Stimulated activated naive B cell treated with anti-CD40 and anti-IgM and Interleukin-4, amounts not matched to agents 10 μg/mL and 1 μg/mL and 100 μg/mL, for 72 hours (primary cell): Measurements from ENCODE around the gene EVA1B.

Source experiments
- ATAC-seq, 2 donors: fragments of 150-1000 bp; cut with Tn5 transposase; replicated peaks; 2 replicates each; pipeline ENCODE4 v1.10.0; 2021; ENCODE audit warnings: moderate library complexity in 1 of 2
- DNase-seq: peaks from one replicate; pipeline ENCODE4 v3.0.0; 2021
- H3K27ac Mint-ChIP-seq: one replicate; pipeline ENCODE4 v1.8.0; 2022; ENCODE audit warnings: mild to moderate bottlenecking, mixed read lengths
- H3K27me3 Mint-ChIP-seq, 2 donors: one replicate each; pipeline ENCODE4 v1.8.0; 2022; ENCODE audit warnings: mixed read lengths in 2 of 2
- H3K36me3 Mint-ChIP-seq, 2 donors: one replicate each; pipeline ENCODE4 v1.8.0; 2022; ENCODE audit warnings: mixed read lengths in 2 of 2, mild to moderate bottlenecking in 1 of 2
- H3K4me1 Mint-ChIP-seq, 2 donors: one replicate each; pipeline ENCODE4 v1.8.0; 2022; ENCODE audit warnings: mixed read lengths in 2 of 2, mild to moderate bottlenecking in 1 of 2
- H3K4me3 Mint-ChIP-seq, 2 donors: one replicate each; pipeline ENCODE4 v1.8.0; 2022; ENCODE audit warnings: mild to moderate bottlenecking in 2 of 2, mixed read lengths in 2 of 2, moderate library complexity in 1 of 2
- H3K9me3 Mint-ChIP-seq, 2 donors: one replicate each; pipeline ENCODE4 v1.8.0; 2022; ENCODE audit warnings: mixed read lengths in 2 of 2, mild to moderate bottlenecking in 1 of 2

EVA1B gene

DNA sequence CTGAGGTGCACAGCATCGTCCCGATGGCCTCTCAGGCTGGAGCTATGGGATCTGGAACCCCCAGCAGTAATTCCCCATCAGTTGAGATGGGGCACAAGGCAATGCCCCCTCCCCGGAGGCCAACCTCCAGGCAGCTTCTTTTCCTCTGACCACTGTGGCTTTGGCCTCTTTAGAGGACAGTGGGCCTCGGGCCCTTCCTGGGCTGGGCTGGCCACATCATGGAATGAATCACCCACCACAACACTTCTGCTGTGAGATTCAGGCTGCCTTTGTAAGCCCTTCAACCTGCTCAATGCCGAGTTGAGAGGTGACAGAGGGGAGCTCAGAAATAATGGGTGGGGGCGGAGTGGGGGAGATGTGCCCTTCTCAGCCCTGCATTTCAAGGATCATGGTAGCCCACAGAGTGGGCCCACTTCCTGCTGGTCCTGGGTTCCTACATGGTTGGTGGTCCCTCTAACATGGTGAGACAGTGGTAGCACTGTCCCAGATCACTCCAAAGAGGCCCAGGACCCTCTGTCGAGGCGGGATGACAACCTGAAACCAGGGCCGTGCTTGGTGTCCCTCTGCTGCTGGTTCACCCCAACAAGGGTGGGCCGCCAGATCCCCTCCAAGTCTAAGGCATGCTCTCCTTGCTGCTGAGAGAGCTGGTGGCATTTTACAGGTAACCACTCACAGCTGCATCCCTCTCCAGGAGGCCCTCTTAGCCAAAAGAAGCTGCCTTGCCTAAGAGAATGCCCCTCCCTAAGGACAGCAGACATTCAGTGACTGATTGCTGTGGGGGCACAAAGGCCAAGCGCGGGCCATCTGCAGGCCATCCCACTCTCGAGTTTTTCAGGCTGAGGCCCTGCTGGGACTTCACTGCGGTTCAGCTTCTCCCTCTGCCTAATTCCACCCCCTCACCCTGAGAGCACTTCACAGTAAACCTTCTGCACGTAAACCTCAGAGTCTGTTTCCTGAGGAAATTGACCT, 29.7 kb upstream of the EVA1B start:
- Mint-ChIP-seq H3K9me3 (no peaks in the 10 kb centered on the region), H3K4me3 (no peak overlapping the region), H3K27ac (no peak overlapping the region), H3K36me3 (peaks cover 39 to 60% of the 10 kb centered on the region in 2 donors), H3K4me1 (peaks cover 31 to 39% of the 10 kb centered on the region in 2 donors), H3K27me3 (no peaks in the 10 kb centered on the region)
- ATAC-seq (no peak), DNase-seq (no peak)

DNA sequence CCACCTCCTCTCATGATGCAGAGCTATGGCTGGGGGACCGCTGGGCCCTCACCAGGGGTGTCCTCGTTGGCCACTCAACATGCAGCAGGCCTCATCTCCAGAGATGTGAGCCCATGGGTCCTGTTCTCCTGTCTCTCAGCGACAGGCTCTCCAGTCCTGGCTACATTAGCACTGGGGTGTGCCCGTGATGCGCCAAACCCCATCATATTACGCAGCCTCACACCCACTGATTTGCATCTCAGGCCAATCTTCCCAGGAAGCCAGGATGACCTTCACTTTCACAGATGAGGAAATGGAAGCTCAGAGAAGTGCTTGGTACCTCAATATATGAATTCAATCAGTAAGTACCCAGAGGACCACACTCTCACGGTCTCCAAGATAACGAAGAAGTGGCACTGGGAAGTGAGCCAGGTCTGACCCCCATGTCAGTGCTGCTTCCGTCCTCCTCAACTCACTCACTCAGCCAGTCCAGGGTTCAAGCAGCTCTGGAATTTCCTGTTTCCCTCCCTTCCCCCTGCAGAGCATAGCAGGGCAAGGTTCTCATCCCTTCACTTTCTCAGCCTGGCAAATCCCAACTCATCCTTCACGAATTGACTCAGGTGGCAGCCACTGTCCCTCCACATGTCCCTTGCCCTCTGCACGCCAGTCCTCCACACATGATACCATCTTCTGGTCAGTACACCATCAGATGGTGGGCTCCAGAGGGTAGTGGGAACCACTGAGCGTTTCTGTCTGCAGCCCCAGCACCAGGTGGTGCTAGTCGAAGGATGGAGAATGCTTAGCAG, 28.9 kb upstream of the EVA1B start:
- Mint-ChIP-seq H3K27ac (no peak overlapping the region), H3K27me3 (no peaks in the 10 kb centered on the region), H3K36me3 (peaks cover 37 to 61% of the 10 kb centered on the region in 2 donors), H3K4me1 (peaks cover 31 to 39% of the 10 kb centered on the region in 2 donors), H3K9me3 (no peaks in the 10 kb centered on the region), H3K4me3 (no peak overlapping the region)
- ATAC-seq = no peak
- no peak for DNase-seq

DNA sequence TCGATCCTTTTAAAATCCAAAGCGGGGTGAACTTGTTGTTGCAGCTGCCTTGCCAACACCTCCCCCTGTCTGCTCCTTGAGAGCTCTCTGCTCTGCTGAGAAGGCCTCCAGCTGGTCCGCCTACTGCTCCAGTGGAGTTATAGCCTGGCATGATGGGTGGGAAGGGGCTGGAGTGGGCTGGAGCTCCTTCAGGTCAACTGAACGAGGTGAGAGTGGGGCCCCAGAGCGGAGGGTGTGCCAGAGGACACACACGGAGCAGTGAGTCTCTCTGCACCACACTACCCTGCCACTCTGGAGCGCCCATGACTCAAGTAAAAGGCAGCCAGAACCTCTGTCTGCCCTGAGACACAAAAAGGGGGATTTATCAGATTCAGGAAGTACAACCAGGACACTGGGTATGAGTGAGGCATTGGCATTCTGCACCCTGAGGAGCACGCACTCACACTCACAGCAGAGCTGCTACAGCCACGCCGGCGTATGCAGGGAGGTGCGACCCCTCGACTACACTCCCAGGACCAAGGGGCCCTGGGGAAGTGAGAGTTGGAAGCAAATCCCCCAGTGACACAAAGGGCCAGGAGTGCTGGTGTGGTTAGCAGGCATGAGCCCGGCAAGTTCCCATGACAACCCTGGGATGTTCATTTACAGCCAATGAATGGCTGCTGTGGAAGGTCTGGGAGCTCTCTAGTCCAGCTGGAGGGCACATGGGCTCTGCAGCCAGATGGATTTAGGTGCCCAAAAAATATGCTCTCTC, 28.0 kb upstream of the EVA1B start:
- no peaks in the 10 kb centered on the region for H3K27me3 Mint-ChIP-seq
- peaks cover 31 to 39% of the 10 kb centered on the region in 2 donors for H3K4me1 Mint-ChIP-seq
- no peaks in the 10 kb centered on the region for H3K9me3 Mint-ChIP-seq
- H3K27ac Mint-ChIP-seq = peak overlapping the region; percentile 83
- ATAC-seq = peak; percentile 4 to 18
- H3K4me3 Mint-ChIP-seq = peak overlapping the region in 1 of 2 donors; percentile 37
- DNase-seq = no peak
- H3K36me3 Mint-ChIP-seq = peaks cover 41 to 61% of the 10 kb centered on the region in 2 donors

DNA sequence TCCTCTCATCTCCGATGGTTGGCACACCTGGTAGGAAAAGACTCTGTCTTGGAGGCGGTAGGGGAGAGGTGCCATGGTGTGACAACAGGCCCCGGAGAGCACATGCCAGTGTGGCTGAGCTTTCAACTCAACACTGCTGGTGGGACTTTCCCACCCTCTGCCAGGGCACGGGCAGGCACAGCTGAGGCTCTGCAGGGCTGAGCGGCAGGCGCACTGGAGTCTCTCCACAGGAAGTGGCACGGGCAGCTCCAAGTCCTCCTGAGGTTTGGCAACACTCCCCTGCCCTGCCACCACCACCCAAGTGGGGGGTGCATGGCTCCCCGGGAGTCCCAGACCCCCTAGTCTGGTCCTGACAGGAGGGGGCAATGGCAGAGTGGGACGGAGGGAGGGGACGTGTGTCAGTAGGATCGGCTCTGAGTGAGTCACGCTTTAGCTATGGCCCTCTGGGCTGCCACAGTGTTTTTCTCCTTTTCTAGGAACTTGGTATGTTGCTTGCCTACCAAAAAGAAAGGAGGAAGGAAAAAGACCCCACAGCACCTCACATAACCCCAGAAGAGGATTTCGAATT, 27.3 kb upstream of the EVA1B start:
- Mint-ChIP-seq H3K27ac (peak overlapping the region; percentile 32), H3K4me3 (peak overlapping the region in 1 of 2 donors; percentile 37), H3K27me3 (no peaks in the 10 kb centered on the region), H3K36me3 (peaks cover 44 to 64% of the 10 kb centered on the region in 2 donors), H3K4me1 (peaks cover 31 to 39% of the 10 kb centered on the region in 2 donors), H3K9me3 (no peaks in the 10 kb centered on the region)
- ATAC-seq = peak; percentile 77 to 81
- DNase-seq = no peak

DNA sequence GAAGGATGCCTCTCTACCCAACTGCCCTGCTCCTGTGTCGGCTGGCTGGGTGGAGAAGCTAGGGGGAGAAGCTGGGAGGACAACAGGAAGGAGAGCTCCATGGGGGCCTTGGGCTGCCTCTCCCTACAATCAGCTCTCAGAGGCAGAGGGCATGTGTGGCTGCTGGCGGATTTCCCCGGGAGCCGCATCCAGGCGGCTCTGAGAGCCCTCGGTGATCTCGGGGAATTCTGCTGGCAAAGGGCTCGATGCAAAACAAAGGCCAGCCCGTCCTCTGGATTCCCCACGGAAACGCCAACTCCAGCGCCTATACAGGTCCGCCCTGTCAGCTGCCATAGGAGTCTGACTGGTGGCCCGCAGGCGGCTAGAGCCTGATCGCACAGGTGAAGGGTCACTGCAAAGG, 26.4 kb upstream of the EVA1B start:
- H3K9me3 Mint-ChIP-seq = no peaks in the 10 kb centered on the region
- H3K4me3 Mint-ChIP-seq = no peak overlapping the region
- no peak for DNase-seq
- no peak for ATAC-seq
- peaks cover 47 to 66% of the 10 kb centered on the region in 2 donors for H3K36me3 Mint-ChIP-seq
- H3K4me1 Mint-ChIP-seq = peaks cover 34 to 39% of the 10 kb centered on the region in 2 donors
- no peak overlapping the region for H3K27ac Mint-ChIP-seq
- no peaks in the 10 kb centered on the region for H3K27me3 Mint-ChIP-seq

DNA sequence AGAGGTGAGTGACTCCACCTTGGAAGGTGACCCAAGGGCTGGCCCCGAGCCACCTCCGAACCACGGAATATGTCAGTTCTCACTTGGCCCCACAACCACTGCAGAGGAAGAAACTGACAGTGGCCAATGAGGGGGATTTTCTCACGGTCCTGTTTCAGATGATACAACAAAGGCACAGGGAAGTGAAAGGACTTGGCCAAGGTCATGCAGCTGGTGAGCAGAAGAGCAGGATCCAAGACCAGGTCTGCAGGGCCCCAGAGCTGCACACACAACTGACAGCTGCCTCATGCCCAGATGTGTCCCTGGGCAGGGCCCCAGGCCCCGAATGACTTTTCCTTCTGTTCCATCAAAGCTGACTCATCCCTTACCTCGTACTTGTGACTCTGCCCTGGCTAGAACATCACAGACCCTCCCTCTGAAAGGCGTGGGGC, 25.8 kb upstream of the EVA1B start:
- DNase-seq (peak; percentile 39), ATAC-seq (peak; percentile 88 to 91)
- Mint-ChIP-seq H3K4me1 (peaks cover 36 to 39% of the 10 kb centered on the region in 2 donors), H3K4me3 (no peak overlapping the region), H3K9me3 (no peaks in the 10 kb centered on the region), H3K27me3 (no peaks in the 10 kb centered on the region), H3K36me3 (peaks cover 47 to 67% of the 10 kb centered on the region in 2 donors), H3K27ac (no peak overlapping the region)

DNA sequence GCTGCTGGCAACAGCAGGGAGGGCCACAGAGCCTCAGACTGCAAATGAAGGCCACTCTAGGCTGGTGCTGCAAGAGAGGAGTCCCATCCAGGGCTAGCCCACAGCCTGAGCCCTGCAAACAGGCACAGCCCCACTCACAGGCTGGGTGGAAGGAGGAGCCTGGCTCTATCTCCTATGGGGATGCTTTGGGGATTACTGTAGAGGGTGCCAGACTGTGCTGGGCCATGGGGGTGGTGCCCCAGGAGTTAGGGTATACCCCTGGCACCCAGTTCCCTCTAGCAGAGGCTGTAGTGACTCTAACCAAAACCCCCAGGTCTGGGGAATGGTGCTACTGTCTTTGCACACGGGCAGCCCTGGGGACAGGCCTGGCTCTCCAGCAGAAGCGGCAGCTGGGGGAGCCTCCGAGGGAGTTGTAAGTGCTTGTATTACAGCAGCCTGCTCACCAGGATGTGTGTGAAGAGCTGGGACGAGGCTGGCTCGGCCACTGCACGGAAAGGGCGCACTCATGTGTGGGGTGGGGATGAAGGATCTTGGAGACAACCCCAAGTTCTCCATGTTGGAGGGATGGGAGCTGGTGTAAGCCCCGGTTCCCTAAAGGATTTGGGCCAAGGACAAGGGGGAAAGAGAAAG, 23.4 kb upstream of the EVA1B start:
- ATAC-seq = no peak
- Mint-ChIP-seq H3K27ac (no peak overlapping the region), H3K4me1 (peaks cover 28 to 29% of the 10 kb centered on the region in 2 donors), H3K9me3 (no peaks in the 10 kb centered on the region), H3K27me3 (no peaks in the 10 kb centered on the region), H3K36me3 (peaks cover 38 to 57% of the 10 kb centered on the region in 2 donors), H3K4me3 (no peak overlapping the region)
- DNase-seq = no peak

DNA sequence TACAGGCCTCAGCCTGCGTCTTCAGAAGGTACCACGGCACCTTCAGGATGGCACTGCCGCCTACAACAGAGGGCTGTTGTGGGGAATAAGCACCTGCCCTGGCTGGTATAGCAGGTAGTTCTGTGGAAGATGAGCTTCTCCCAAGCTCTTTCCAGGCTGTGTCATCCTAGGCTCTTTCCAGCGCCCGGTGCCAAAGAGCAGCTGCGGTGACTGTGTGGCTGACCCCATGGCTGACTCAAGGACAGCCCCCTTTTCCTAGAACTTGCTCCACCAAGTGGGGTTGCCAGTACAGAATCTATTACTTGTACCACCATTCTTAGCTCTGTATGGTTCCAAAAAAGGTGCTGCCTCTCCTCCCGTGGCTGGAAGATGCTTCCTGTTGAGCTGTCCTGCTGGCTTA, 21.9 kb upstream of the EVA1B start:
- Mint-ChIP-seq H3K27me3 (no peaks in the 10 kb centered on the region), H3K9me3 (no peaks in the 10 kb centered on the region), H3K36me3 (peaks cover 39 to 61% of the 10 kb centered on the region in 2 donors), H3K4me3 (no peak overlapping the region), H3K27ac (no peak overlapping the region), H3K4me1 (peaks cover 14 to 20% of the 10 kb centered on the region in 2 donors)
- DNase-seq (no peak), ATAC-seq (no peak)

DNA sequence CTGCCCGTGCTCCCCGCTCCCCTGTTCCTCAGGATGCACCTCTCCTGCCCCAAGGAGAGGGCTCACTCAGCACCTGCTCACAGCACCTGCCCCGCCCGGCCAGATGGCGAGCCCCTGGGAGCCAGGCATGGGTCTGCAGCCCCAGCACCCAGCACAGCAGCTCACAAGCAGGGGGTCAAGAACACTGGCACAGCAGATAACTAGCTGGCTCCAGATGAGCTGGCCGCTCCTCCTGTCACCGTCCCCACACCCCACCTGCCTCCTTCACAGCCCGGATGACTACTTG, 20.9 kb upstream of the EVA1B start:
- no peak for DNase-seq
- Mint-ChIP-seq H3K4me1 (peaks cover 5 to 16% of the 10 kb centered on the region in 2 donors), H3K36me3 (peaks cover 45 to 60% of the 10 kb centered on the region in 2 donors), H3K27me3 (no peaks in the 10 kb centered on the region), H3K9me3 (no peaks in the 10 kb centered on the region), H3K4me3 (no peak overlapping the region), H3K27ac (no peak overlapping the region)
- ATAC-seq = no peak

DNA sequence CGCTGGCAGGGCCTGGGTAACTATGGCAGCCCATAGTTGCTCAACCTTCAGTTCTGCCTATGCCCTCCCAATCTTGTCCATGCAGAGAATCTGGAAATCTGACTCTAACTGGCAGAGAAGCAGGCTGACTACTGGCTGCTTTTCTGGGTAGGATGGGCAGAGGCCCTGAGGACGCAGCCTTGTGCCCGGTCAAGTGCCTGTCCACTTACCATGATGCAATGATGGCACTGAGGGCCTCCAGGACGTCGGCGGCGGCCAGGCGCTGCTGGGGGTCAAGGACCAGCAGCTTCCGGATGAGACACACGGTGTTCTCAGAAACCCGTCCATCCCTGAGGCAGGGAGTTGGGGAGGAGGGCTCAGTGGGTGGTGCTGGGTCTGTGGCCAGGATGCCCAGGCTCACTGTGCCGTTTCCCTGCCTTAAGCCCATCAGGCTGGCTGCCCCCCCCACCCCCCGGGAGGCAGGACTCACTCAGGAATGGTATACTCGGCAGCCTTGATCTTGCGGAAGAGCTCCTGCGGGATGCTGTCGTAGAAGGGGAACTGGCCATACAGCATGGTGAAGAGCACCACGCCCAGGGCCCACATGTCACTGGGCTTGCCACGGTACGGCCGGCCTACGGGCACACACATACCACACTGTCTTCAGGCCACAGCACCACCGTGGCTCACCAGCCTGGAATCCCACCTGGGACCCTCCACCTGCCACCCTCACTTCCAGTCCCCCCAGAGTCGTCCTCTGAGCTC, 20.4 kb upstream of the EVA1B start:
- H3K27ac Mint-ChIP-seq = no peak overlapping the region
- H3K4me1 Mint-ChIP-seq = peaks cover under 1 to 14% of the 10 kb centered on the region in 2 donors
- ATAC-seq (no peak), DNase-seq (no peak)
- no peak overlapping the region for H3K4me3 Mint-ChIP-seq
- H3K27me3 Mint-ChIP-seq = no peaks in the 10 kb centered on the region
- peaks cover 48 to 58% of the 10 kb centered on the region in 2 donors for H3K36me3 Mint-ChIP-seq
- no peaks in the 10 kb centered on the region for H3K9me3 Mint-ChIP-seq

DNA sequence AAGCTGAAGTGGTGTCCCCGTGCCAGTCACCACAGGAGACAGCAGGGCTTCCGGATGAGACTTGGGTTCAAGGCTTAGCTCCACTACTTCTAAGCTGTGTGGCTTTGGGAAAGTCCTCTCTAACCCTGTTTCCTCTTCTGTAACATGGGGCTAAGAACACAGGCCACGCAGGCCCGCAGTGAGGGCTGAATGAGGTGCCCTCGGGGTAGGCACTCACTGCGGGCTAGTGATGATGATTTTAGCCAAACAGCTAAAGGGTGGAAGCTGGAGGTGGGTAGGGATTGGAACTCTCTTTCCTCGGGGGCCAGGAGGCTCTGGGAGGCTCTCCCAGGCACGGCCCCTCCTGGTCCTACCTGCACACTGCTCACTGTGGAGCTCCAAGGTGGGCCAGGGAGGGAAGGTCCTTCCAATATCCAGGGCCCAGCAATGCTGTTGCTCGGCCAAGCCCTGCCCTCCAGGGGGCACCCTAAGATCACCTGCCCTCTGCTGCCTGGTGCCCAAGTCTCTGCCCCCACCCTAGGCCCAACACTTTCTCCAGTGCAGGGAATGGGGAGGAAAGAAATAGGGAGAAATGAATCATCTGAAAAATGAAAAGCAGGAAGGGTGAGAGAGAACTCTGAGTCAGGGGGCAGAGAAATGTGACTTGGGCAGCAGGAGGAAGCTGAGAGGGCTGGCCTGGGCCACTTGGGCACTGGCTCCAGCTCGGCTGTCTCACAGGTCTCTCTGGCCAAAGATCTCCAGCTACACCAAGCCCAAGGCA, 19.2 kb upstream of the EVA1B start:
- Mint-ChIP-seq H3K4me1 (peaks cover 5 to 14% of the 10 kb centered on the region in 2 donors), H3K9me3 (no peaks in the 10 kb centered on the region), H3K27me3 (no peaks in the 10 kb centered on the region), H3K27ac (no peak overlapping the region), H3K4me3 (no peak overlapping the region), H3K36me3 (peaks cover 42 to 53% of the 10 kb centered on the region in 2 donors)
- no peak for DNase-seq
- peak; percentile 69 to 82 for ATAC-seq

DNA sequence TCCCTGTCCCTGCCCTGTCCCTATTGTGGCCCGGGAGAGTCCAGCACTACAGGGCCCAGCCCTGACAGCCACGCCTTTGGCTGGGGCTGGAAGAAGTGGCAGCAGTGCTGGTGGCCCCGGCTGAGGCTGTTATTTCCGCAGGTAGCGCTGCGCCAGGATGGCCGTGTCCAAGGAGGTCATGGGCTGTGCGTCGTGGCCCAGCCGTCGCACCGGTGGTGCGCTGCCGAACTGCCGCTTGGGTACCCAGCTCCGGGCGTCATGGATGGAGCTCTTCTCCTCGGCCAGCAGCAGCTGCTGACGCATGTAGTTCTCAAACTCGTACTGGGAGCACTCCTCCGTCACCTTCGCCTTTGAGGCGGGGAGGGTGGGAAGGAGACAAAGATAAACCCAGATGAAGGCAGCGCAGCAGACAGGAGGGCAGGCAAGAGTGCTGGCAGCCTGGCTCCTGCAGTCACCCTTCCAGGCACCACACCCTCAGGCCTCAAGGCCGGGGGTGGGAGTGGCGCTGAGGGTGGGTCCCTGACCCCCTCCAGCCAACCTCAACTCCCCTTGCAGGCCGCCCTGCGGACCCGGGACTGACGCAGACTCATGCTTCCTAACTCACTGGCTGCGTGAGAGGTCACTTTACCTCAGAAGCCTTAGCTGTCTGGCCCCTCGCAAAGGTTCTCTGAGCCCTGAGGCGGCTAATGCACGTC, 18.3 kb upstream of the EVA1B start:
- H3K27ac Mint-ChIP-seq = no peak overlapping the region
- H3K36me3 Mint-ChIP-seq = peaks cover 36 to 47% of the 10 kb centered on the region in 2 donors
- H3K27me3 Mint-ChIP-seq = no peaks in the 10 kb centered on the region
- ATAC-seq (no peak), DNase-seq (no peak)
- peaks cover 5 to 14% of the 10 kb centered on the region in 2 donors for H3K4me1 Mint-ChIP-seq
- no peak overlapping the region for H3K4me3 Mint-ChIP-seq
- no peaks in the 10 kb centered on the region for H3K9me3 Mint-ChIP-seq
